NCI-H82 (cell line): ENCODE data around the gene SEPSECS.
"Not testable (repeated sequence)": the region's sequence is repeated elsewhere in the genome, so short reads cannot be mapped to it uniquely, and the experiment has no call there.

Experiments
- DNase-seq: peaks from one replicate; lab custom pipeline; 2025; lab: John Stamatoyannopoulos, UW

The SEPSECS gene

GRCh38 chr4:25083441-25083840 lies 76.8 kb downstream of the SEPSECS start:
- DNase-seq = not testable (repeated sequence)

GRCh38 chr4:25081866-25082471 lies 78.3 kb downstream of the SEPSECS start:
- DNase-seq = no peak

- no peak for DNase-seq
These were observed 79.7 kb downstream of the SEPSECS start for GRCh38 chr4:25080571-25080970.

- DNase-seq = no peak
These were observed 81.7 kb downstream of the SEPSECS start for GRCh38 chr4:25078523-25078922.

GRCh38 chr4:25076625-25077398 lies 83.4 kb downstream of the SEPSECS start:
- DNase-seq = no peak

- no peak for DNase-seq
These were observed 84.4 kb downstream of the SEPSECS start for GRCh38 chr4:25075851-25076250.

GRCh38 chr4:25075129-25075528 lies 85.1 kb downstream of the SEPSECS start:
- no peak for DNase-seq

- DNase-seq = no peak
These were observed 89.7 kb downstream of the SEPSECS start for GRCh38 chr4:25070545-25070944.
